Measurements from ENCODE around the gene PCLAF. TPM values are rescaled to one million over a fixed set of nuclear protein-coding genes. Genes with fewer than 3 reads are reported as not detected.

PCLAF gene
- total and polyA plus RNA-seq, 2 of the 13 experiments (the other 11 are each of a cell fraction or from before 2014, with no cell fraction given) = 98.6 to 98.9 TPM

DNA sequence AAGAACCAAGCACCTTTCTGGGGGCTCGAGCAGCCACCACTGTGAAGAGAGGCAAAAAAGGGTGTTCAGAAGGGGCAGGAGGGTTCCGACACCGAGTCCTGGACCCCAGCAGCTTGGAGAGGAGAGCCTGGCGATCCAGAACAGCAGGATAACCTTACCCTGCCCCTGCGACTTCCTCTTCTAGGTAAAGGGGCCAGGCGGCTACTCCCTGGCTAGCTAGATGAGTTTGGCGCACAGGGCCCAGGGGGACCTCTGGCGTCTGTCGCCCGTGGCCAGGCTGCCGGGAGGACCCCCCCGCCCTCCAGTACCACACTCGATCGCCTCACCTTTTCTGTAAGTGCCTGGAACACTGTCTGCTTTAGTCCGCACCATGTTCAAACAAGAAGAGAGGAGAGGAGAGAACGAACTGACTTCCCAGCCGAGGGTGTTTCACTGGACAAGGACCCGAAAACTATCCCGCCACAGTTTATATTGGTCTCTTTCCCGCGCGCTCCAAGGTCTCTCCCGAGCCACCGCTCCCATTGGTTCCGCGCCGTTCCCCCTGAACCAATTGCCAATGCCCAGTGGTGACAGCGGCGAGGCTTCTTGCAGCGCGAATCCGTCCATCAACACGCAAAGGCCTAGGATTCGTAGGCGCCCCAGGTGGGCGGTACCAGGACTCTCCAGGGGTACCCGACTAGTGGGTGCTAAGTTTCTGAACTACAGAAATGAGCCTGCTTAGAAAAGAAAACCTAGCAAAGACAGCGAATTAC is at the start of gene PCLAF (continued):
- no peak for TF ChIP-seq SIX1 (CRISPR knock-in tag; IDR thresholded peaks at IDR 0.05; ENCODE audit: borderline replicate concordance)
- peak; percentile 49; the same call in 1 of the 2 replicates for TF ChIP-seq NRL (CRISPR knock-in tag; IDR thresholded peaks at IDR 0.05; ENCODE audit: borderline replicate concordance)
- TF ChIP-seq, protein P1, sequence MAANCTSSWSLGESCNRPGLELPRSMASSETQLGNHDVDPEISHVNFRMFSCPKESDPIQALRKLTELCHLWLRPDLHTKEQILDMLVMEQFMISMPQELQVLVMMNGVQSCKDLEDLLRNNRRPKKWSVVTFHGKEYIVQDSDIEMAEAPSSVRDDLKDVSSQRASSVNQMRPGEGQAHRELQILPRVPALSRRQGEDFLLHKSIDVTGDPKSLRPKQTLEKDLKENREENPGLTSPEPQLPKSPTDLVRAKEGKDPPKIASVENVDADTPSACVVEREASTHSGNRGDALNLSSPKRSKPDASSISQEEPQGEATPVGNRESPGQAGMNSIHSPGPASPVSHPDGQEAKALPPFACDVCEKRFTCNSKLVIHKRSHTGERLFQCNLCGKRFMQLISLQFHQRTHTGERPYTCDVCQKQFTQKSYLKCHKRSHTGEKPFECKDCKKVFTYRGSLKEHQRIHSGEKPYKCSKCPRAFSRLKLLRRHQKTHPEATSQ (CRISPR knock-in tag; IDR thresholded peaks at IDR 0.05; ENCODE audit: borderline replicate concordance) = 0 out of 2 replicates have a peak, but pooled peaks have one; percentile 21
- TF ChIP-seq ZNF33A (CRISPR knock-in tag; IDR thresholded peaks at IDR 0.05; ENCODE audit: borderline replicate concordance) = no peak
- no peak for TF ChIP-seq SIX4 (CRISPR knock-in tag; IDR thresholded peaks at IDR 0.05)
- TF ChIP-seq, protein P2, sequence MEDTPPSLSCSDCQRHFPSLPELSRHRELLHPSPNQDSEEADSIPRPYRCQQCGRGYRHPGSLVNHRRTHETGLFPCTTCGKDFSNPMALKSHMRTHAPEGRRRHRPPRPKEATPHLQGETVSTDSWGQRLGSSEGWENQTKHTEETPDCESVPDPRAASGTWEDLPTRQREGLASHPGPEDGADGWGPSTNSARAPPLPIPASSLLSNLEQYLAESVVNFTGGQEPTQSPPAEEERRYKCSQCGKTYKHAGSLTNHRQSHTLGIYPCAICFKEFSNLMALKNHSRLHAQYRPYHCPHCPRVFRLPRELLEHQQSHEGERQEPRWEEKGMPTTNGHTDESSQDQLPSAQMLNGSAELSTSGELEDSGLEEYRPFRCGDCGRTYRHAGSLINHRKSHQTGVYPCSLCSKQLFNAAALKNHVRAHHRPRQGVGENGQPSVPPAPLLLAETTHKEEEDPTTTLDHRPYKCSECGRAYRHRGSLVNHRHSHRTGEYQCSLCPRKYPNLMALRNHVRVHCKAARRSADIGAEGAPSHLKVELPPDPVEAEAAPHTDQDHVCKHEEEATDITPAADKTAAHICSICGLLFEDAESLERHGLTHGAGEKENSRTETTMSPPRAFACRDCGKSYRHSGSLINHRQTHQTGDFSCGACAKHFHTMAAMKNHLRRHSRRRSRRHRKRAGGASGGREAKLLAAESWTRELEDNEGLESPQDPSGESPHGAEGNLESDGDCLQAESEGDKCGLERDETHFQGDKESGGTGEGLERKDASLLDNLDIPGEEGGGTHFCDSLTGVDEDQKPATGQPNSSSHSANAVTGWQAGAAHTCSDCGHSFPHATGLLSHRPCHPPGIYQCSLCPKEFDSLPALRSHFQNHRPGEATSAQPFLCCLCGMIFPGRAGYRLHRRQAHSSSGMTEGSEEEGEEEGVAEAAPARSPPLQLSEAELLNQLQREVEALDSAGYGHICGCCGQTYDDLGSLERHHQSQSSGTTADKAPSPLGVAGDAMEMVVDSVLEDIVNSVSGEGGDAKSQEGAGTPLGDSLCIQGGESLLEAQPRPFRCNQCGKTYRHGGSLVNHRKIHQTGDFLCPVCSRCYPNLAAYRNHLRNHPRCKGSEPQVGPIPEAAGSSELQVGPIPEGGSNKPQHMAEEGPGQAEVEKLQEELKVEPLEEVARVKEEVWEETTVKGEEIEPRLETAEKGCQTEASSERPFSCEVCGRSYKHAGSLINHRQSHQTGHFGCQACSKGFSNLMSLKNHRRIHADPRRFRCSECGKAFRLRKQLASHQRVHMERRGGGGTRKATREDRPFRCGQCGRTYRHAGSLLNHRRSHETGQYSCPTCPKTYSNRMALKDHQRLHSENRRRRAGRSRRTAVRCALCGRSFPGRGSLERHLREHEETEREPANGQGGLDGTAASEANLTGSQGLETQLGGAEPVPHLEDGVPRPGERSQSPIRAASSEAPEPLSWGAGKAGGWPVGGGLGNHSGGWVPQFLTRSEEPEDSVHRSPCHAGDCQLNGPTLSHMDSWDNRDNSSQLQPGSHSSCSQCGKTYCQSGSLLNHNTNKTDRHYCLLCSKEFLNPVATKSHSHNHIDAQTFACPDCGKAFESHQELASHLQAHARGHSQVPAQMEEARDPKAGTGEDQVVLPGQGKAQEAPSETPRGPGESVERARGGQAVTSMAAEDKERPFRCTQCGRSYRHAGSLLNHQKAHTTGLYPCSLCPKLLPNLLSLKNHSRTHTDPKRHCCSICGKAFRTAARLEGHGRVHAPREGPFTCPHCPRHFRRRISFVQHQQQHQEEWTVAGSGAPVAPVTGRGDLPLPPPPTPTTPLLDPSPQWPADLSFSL (CRISPR knock-in tag; IDR thresholded peaks at IDR 0.05) = no peak
- no peak for TF ChIP-seq SNAI1 (CRISPR knock-in tag; IDR thresholded peaks at IDR 0.05; ENCODE audit: borderline replicate concordance)
- TF ChIP-seq YY1 (IDR thresholded peaks at IDR 0.05; ENCODE audit: insufficient read depth, insufficient replicate concordance, low read depth, low read length) = peak; percentile 52
- TF ChIP-seq CHD4 (IDR thresholded peaks at IDR 0.05; ENCODE audit: borderline replicate concordance, low read length) = no peak
- TF ChIP-seq ATF7-NPFF (CRISPR knock-in tag; IDR thresholded peaks at IDR 0.05; ENCODE audit: low read depth) = peak; percentile 24; the same call in 1 of the 2 replicates
- TF ChIP-seq KLF15 (CRISPR knock-in tag; IDR thresholded peaks at IDR 0.05; ENCODE audit: borderline replicate concordance) = no peak

Measured in HepG2 (cell line).